ENCODE measurements around the gene S100A16. TPM values are rescaled to one million over a fixed set of nuclear protein-coding genes. Genes with fewer than 3 reads are reported as not detected.

Gene S100A16
- total and polyA plus RNA-seq, 9 of the 15 experiments (the other 6 are each of a cell fraction or from before 2014, with no cell fraction given) = 1.6 to 6.9 (median 4.3) TPM

DNA sequence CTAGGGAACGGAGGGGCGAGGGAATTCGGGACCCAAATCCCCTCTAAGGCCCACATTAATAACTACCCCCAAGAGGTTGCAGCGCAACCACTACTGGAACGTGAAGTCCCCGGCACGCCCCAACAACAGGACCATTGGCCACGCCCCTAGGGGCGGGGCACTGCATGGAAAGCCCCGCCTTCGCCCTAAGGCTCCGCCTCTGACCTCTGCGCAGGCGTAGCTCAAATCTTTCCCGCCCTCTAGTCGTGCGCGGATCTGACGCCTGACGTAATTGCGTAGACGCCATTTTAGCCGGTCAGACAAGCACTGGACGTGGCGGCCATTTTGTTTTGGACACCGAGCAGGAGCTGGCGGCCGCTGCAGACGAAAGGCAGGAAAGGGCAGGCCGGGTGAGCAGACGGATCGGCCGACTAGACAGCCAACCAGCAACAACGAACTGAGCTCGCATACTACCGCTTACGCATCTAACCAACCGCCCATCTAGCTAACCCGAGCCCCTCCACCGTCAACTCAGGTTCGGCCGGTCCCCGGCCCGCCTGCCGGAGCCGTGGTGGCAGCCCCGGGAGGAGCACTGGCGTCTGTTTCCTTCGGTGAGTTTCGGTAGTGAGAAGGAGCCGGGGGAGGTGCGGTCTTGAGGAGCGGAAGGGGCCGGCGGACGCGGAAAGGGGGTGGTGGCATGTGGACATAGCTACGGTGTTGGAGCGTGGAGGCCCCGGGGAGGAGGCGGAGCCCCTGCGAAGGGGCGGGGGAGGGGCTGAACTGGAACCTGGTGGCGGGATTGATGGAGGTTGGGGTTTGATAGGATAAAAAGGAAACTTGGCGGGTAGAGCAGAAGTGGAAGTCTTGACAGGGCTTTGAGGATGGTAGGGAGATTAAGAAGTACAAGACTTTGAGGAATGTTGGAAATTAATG lies 21.1 kb upstream of the S100A16 start, which contains the start of gene CHTOP (continued):
- 0 out of 2 replicates have a peak, but pooled peaks have one; percentile 52 for TF ChIP-seq MEF2D (tag; conservative IDR thresholded peaks at IDR 0.05; ENCODE audit: low read depth)
- no peak for TF ChIP-seq ETV6 (IDR thresholded peaks at IDR 0.05; ENCODE audit: borderline replicate concordance in 1 of 2, low read depth in 2 of 2, low read length in 1 of 2)
- TF ChIP-seq ETV6 (CRISPR knock-in tag; IDR thresholded peaks at IDR 0.05; ENCODE audit: borderline replicate concordance) = 0 out of 2 replicates have a peak, but pooled peaks have one; percentile 43
- TF ChIP-seq, protein P1, sequence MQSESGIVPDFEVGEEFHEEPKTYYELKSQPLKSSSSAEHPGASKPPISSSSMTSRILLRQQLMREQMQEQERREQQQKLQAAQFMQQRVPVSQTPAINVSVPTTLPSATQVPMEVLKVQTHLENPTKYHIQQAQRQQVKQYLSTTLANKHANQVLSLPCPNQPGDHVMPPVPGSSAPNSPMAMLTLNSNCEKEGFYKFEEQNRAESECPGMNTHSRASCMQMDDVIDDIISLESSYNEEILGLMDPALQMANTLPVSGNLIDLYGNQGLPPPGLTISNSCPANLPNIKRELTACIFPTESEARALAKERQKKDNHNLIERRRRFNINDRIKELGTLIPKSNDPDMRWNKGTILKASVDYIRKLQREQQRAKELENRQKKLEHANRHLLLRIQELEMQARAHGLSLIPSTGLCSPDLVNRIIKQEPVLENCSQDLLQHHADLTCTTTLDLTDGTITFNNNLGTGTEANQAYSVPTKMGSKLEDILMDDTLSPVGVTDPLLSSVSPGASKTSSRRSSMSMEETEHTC (IDR thresholded peaks at IDR 0.05) = no peak
- TF ChIP-seq RBM39 (optimal IDR thresholded peaks at IDR 0.05; ENCODE audit: low read depth, low read length) = peak; percentile 26
- TF ChIP-seq, protein P2, sequence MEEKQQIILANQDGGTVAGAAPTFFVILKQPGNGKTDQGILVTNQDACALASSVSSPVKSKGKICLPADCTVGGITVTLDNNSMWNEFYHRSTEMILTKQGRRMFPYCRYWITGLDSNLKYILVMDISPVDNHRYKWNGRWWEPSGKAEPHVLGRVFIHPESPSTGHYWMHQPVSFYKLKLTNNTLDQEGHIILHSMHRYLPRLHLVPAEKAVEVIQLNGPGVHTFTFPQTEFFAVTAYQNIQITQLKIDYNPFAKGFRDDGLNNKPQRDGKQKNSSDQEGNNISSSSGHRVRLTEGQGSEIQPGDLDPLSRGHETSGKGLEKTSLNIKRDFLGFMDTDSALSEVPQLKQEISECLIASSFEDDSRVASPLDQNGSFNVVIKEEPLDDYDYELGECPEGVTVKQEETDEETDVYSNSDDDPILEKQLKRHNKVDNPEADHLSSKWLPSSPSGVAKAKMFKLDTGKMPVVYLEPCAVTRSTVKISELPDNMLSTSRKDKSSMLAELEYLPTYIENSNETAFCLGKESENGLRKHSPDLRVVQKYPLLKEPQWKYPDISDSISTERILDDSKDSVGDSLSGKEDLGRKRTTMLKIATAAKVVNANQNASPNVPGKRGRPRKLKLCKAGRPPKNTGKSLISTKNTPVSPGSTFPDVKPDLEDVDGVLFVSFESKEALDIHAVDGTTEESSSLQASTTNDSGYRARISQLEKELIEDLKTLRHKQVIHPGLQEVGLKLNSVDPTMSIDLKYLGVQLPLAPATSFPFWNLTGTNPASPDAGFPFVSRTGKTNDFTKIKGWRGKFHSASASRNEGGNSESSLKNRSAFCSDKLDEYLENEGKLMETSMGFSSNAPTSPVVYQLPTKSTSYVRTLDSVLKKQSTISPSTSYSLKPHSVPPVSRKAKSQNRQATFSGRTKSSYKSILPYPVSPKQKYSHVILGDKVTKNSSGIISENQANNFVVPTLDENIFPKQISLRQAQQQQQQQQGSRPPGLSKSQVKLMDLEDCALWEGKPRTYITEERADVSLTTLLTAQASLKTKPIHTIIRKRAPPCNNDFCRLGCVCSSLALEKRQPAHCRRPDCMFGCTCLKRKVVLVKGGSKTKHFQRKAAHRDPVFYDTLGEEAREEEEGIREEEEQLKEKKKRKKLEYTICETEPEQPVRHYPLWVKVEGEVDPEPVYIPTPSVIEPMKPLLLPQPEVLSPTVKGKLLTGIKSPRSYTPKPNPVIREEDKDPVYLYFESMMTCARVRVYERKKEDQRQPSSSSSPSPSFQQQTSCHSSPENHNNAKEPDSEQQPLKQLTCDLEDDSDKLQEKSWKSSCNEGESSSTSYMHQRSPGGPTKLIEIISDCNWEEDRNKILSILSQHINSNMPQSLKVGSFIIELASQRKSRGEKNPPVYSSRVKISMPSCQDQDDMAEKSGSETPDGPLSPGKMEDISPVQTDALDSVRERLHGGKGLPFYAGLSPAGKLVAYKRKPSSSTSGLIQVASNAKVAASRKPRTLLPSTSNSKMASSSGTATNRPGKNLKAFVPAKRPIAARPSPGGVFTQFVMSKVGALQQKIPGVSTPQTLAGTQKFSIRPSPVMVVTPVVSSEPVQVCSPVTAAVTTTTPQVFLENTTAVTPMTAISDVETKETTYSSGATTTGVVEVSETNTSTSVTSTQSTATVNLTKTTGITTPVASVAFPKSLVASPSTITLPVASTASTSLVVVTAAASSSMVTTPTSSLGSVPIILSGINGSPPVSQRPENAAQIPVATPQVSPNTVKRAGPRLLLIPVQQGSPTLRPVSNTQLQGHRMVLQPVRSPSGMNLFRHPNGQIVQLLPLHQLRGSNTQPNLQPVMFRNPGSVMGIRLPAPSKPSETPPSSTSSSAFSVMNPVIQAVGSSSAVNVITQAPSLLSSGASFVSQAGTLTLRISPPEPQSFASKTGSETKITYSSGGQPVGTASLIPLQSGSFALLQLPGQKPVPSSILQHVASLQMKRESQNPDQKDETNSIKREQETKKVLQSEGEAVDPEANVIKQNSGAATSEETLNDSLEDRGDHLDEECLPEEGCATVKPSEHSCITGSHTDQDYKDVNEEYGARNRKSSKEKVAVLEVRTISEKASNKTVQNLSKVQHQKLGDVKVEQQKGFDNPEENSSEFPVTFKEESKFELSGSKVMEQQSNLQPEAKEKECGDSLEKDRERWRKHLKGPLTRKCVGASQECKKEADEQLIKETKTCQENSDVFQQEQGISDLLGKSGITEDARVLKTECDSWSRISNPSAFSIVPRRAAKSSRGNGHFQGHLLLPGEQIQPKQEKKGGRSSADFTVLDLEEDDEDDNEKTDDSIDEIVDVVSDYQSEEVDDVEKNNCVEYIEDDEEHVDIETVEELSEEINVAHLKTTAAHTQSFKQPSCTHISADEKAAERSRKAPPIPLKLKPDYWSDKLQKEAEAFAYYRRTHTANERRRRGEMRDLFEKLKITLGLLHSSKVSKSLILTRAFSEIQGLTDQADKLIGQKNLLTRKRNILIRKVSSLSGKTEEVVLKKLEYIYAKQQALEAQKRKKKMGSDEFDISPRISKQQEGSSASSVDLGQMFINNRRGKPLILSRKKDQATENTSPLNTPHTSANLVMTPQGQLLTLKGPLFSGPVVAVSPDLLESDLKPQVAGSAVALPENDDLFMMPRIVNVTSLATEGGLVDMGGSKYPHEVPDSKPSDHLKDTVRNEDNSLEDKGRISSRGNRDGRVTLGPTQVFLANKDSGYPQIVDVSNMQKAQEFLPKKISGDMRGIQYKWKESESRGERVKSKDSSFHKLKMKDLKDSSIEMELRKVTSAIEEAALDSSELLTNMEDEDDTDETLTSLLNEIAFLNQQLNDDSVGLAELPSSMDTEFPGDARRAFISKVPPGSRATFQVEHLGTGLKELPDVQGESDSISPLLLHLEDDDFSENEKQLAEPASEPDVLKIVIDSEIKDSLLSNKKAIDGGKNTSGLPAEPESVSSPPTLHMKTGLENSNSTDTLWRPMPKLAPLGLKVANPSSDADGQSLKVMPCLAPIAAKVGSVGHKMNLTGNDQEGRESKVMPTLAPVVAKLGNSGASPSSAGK (IDR thresholded peaks at IDR 0.05) = 0 out of 2 replicates have a peak, but pooled peaks have one; percentile 48
- TF ChIP-seq, protein P3, sequence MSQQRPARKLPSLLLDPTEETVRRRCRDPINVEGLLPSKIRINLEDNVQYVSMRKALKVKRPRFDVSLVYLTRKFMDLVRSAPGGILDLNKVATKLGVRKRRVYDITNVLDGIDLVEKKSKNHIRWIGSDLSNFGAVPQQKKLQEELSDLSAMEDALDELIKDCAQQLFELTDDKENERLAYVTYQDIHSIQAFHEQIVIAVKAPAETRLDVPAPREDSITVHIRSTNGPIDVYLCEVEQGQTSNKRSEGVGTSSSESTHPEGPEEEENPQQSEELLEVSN (IDR thresholded peaks at IDR 0.05; ENCODE audit: borderline replicate concordance in 1 of 2, extremely low read depth in 1 of 2, insufficient read depth in 1 of 2, insufficient read length in 1 of 2, low read depth in 1 of 2, low read length in 1 of 2, poor library complexity in 1 of 2, severe bottlenecking in 1 of 2) = peak in 1 of 2 experiments; percentile 71
- TF ChIP-seq HEY1 (CRISPR knock-in tag; IDR thresholded peaks at IDR 0.05; ENCODE audit: borderline replicate concordance) = peak; percentile 62; the same call in 1 of the 2 replicates
- 0 out of 2 replicates have a peak, but pooled peaks have one; percentile 7 for TF ChIP-seq ATF1 (CRISPR knock-in tag; IDR thresholded peaks at IDR 0.05)
- peak; percentile 96 for TF ChIP-seq ATF1 (tag; IDR thresholded peaks at IDR 0.05)

Data from K562 (cell line).